Ureter (tissue), 1 donor: Measurements from ENCODE around the gene TMEM115. TPM values are rescaled to one million over a fixed set of nuclear protein-coding genes. Genes with fewer than 3 reads are reported as not detected.
A peak's percentile ranks its signal among the peaks of the same experiment; 100 is the strongest.

Experiments used
- DNase-seq: peaks from one replicate; pipeline ENCODE4 v3.0.0-alpha.2; 2020; ENCODE audit warnings: low spot score
- total RNA-seq: library from RNA; stranded (reverse); gene quantifications from one replicate; pipeline ENCODE4 v1.2.4, GENCODE V29; 2023
- donor health status: DM: yes; HTN: yes; CAD: no.

The TMEM115 gene
- total RNA-seq, 1 donor from 2014 or later, result 30.4 TPM

DNA sequence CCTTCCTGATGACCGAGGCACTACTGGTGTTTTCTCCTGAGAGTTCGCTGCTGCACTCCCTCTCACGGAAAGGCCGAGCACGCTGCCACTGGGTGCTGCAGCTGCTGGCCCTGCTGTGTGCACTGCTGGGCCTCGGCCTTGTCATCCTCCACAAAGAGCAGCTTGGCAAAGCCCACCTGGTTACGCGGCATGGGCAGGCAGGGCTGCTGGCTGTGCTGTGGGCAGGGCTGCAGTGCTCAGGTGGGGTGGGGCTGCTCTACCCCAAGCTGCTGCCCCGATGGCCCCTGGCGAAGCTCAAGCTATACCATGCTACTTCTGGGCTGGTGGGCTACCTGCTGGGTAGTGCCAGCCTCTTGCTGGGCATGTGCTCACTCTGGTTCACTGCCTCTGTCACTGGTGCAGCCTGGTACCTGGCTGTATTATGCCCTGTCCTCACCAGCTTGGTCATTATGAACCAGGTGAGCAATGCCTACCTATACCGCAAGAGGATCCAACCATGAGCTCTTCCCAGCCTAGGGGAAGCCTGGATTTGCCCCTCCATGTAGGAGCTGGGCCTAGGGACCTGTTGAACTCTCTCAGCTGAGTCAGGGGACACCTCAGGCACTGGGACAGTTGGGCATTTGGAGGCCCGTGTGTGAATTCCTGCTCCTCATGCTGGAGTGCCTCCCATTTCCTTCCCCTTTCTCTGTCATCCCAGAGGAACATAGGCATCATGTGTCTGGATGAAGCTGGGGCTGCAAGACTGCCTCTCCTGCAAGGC, 5.9 kb downstream of the TMEM115 start:
- DNase-seq, result no peak

GRCh38 chr3:50352781-50353180, 6.5 kb downstream of the TMEM115 start:
- DNase-seq, result no peak

DNA sequence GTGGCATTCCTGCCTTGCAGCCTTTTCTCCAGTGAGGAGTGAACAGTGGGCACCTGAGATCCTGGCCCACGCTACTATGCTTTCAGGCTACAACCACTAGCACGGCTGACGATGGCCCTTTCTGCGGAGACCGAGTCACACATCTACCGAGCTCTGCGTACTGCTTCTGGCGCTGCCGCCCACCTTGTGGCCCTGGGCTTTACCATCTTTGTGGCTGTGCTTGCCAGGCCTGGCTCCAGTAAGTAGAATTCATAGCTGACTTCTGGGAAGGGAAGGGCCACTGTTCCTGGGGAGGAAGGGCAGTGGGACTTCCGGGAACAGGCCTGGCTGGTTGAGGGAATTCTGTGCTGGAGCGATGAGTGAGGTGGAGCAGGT, 8.0 kb downstream of the TMEM115 start:
- no peak for DNase-seq

GRCh38 chr3:50350527-50351322, 8.6 kb downstream of the TMEM115 start, which contains the start of the genes CYB561D2 and NPRL2:
Gene CYB561D2, plus strand, starts transcription at chr3:50350862. Its CDS starts 572 bp downstream, at chr3:50351434.
Gene NPRL2, minus strand, starts transcription at chr3:50350775. Its CDS starts 123 bp downstream, at chr3:50350652.
- DNase-seq, result peak; percentile 97

DNA sequence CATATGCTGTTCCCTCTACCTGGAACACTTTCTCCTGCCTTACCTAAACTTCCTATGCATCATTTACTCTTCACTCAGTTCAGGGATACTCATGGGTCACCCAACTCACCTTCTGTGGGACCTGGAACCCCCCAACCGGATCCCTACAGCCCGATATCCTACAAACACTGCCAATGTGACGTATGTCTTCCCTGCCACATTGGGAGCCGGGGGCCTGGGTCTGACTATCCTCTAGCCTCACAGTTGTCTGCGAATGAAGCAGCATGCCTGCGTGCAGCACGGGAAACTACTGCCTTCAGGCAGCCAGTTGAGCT, 9.2 kb downstream of the TMEM115 start:
- no peak for DNase-seq

DNA sequence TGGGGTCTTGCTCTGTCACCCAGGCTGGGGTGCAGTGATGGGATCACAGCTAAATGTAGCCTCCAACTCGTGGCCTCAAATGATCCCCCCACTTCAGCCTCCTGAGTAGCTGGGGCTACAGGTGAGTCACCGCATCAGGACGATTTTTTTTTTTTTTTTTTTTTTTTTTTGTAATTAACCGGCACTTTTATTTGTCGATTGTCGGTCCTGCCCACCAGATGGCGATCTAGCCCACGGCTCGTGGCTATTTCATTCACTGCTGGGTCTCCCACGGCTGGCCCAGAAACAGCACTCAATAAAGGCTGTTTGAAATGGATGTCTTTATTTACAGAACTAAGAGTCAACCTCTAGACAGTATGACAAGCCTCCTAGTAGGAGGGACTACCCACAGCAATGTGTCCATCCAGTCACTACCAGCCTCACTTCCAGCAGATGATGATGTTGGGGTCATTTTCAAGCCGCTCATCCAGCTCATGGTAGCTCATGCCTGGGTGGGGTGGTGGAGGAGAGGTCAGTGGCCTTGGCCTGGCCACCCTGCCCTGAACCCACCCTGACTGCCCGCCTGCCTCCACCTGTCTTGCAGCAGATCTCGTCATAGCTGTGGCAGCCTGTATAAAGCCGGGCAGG, 12.0 kb downstream of the TMEM115 start:
- peak; percentile 77 for DNase-seq

GRCh38 chr3:50345586-50346234, 13.6 kb downstream of the TMEM115 start, which contains the start of gene ZMYND10:
Gene ZMYND10, minus strand, starts transcription at chr3:50345732. Its CDS starts 153 bp downstream, at chr3:50345579.
- peak; percentile 64 for DNase-seq

DNA sequence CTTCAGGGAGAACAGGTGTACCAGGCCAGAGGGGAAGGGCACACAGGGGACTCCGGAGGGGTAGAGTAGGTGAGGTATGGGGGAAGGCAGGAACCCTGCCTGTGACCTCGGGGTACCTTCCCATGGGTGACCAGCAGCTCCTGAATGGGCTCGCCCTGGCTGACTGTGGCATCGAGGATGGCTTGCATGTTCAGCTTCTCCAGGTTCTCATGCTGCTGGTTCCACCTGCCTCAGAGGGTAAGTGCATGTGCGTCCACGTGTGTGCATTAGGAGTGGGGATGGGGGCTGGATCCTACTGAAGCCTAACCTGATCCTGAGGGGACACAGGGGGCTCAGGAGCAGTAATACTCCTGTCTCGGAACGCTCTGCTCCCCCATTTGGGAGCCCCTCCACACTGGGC, 14.3 kb downstream of the TMEM115 start:
- no peak for DNase-seq

DNA sequence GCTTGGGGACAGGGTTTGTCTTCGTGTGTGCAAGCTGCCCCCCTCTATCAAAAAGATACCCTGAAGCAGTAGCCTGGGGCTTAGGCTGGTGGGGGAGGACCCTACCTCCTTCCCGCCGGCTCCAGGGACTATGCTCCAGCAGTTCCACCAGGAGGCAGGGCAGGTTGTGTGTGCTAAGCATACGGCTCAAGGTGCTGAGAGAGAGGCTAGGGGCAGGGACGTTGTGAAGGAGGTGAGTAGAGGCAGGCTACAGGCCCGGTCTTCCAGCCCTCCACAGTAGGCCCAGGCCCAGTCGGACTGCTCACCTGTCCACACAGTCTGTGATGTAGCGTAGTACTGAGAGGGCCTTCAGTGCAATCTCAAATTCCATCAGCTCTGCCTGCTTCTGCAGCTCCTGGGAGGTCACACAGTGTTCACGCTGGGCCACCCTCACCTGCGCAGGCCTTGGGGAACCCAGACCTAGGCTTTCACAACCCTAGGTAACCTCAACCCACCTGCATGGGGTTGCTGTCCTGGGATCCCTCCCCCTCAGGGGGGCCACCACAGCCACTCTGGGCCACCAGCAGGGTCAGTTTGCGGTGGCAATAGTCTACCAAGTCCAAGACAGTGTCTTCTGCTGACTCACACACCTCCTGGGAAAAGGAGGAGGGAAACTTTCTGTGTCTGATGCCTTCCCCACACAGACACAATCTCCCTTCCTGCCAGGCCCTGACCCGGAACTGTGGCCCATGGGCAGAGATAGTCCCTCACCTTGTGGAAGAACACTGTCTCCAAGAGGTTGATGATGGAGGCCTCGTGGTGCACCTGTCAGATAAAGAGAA, 16.3 kb downstream of the TMEM115 start:
- DNase-seq, result no peak

DNA sequence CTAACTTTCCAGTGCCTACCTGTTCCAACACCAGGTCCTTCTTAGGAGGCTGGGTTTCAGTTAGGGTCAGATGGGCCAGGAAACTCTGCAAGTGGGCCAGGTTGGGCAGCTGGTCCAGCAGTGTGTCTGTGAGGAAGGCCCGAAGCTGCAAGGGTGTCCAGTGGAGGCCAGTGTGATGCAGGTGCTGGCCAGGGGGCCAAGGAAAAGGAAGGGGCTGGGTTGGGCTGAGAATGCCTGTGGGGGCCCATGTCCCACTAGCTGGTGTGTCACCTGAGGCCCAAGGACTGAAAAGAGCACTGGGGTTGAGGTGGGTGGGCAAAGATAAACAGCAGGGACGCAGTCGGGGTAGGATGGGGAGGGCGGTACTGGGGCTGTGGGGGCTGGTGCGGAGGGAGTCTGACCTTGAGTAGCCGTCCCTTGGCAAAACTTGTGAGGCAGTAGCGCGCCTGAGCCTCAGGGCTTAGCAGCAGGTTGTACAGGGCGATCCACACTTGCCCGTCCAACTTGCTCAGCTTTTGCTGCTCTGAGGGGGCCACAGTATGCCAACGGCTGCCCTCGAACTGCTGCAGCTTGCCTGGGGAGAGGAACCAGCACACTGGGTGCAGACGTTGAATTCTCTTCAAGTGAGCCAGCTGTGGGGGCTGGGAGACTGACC, 17.2 kb downstream of the TMEM115 start:
- no peak for DNase-seq

- no peak for DNase-seq
These were observed 17.8 kb downstream of the TMEM115 start for GRCh38 chr3:50341537-50341936.

DNA sequence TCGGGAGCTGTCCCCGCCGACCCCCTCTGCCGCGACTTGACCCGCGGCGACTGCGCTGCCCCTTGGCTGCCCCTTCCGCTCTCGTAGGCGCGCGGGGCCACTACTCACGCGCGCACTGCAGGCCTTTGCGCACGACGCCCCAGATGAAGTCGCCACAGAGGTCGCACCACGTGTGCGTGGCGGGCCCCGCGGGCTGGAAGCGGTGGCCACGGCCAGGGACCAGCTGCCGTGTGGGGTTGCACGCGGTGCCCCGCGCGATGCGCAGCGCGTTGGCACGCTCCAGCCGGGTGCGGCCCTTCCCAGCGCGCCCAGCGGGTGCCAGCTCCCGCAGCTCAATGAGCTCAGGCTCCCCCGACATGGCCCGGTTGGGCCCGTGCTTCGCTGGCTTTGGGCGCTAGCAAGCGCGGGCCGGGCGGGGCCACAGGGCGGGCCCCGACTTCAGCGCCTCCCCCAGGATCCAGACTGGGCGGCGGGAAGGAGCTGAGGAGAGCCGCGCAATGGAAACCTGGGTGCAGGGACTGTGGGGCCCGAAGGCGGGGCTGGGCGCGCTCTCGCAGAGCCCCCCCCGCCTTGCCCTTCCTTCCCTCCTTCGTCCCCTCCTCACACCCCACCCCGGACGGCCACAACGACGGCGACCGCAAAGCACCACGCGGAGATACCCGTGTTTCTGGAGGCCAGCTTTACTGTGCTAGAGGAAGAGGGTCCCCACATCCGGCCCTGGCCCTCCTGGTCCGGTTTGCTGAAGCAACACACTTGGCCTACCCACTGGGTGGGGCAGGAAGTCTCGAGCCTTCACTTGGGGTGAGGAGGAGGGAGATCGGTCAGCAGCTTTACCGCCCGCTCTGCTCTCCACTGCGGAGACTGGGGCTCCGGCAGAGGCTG, 18.6 kb downstream of the TMEM115 start, which contains the start of gene RASSF1:
TSS of gene RASSF1 (minus strand) at position 389 of the 882 bp plus-strand sequence. CDS start at position 358, 31 bp downstream.
- DNase-seq, result peak; percentile 80

DNA sequence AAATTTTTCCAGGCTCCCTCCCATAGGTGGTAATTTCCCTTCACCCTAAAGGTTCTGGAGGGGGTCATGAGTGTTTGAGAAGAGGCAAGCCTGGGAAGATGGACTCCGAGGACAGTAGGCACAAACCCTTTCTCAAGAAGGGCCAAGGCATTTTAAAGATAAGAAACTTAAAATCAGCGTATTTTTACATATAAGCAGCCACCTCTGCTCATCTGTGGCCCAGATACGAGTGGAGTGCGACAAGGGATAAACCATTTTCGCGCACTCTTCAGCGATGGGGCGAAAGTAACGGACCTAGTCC, 19.2 kb downstream of the TMEM115 start:
- DNase-seq, result no peak

DNA sequence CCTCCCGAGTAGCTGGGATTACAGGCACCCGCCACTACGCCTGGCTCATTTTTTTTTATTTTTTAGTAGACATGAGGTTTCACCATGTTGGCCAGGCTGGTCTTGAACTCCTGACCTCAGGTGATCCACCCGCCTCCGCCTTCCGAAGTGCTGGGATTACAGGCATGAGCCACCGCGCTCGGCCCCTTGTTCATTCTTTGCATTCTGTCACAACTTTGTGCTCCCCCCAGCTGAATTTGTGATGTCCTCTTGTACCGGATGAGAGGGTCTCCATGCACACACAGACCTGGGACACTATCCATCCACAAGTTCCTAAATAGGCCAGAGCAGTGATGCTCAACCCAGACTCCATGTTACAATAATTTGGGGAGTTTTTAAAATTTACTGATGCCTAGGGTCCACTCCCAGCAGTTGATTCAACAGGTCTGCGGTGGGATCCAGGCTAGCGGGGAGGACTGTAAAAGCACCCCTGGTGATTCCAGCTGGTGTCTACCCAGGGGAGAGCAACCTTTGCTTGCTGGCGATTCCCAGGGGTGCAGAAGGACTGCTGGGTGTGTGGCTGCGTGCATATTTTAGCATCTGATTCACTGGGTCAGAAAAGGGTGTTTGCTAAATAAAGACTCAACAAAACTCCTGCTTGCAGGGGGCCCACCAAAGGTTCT, 19.7 kb downstream of the TMEM115 start:
- no peak for DNase-seq

GRCh38 chr3:50338965-50339364, 20.4 kb downstream of the TMEM115 start:
- DNase-seq, result no peak

DNA sequence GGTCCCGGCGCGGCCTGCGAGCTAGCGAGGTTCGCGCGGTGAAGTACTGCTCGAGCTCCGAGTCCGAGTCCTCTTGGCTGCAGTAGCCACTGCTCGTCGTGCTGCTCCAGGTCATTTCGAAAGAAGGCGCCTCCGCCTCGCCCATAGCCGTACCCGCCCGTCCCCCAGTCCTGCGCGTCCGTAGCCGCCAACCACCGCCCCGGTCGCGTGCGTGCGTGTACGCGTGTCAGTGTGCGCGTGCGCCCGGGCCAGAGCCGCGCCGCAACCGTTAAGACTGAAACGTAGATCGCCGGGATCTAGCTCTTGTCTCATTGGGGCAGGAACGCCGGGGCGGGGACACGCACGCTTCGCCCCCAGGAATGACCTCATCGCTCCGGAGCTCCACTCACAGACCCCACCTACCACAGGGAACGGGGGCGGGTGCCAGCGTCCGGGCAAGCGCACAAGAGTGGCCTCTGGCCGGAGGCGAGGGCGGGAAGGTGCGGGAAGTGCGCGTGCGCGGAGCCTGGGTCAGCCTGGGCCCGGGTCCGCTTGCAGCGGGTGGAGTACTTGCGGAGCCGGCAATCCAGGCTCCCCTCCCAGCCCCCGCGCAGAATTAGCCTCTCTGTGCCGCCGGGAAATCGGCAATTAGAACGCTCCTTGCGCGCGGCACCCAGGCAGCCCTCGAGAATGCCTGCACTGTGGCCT, 22.0 kb downstream of the TMEM115 start:
- DNase-seq, result peak; percentile 99

GRCh38 chr3:50336452-50337174, 22.7 kb downstream of the TMEM115 start:
- DNase-seq, result no peak
